Upper lobe of right lung (tissue), 1 donor: Measurements from ENCODE around the gene LARGE1. TPM values are rescaled to one million over a fixed set of nuclear protein-coding genes. Genes with fewer than 3 reads are reported as not detected.
"Not testable (repeated sequence)": the region's sequence is repeated elsewhere in the genome, so short reads cannot be mapped to it uniquely, and the experiment has no call there.

Experiments used
- ATAC-seq: fragments of 200-7000 bp; cut with Tn5 transposase; one replicate; pipeline ENCODE4 v1.9.1; 2020; ENCODE audit warnings: mild to moderate bottlenecking, moderate library complexity
- DNase-seq: peaks from one replicate; pipeline ENCODE4 v3.0.0-alpha.2; 2020
- H3K27ac ChIP-seq: fragments of 200-600 bp; one replicate; pipeline ENCODE4 v1.8.0; 2022
- H3K27me3 ChIP-seq: fragments of 200-600 bp; one replicate; pipeline ENCODE4 v1.8.0; 2022; ENCODE audit warnings: mild to moderate bottlenecking
- H3K36me3 ChIP-seq: fragments of 200-600 bp; one replicate; pipeline ENCODE4 v1.8.0; 2022
- H3K4me1 ChIP-seq: fragments of 200-600 bp; one replicate; pipeline ENCODE4 v1.8.0; 2022
- H3K4me3 ChIP-seq: fragments of 200-600 bp; one replicate; pipeline ENCODE4 v1.8.0; 2022; ENCODE audit warnings: mild to moderate bottlenecking
- H3K9me3 ChIP-seq: fragments of 200-600 bp; one replicate; pipeline ENCODE4 v1.8.0; 2022
- intact Hi-C: fragments of 100-400 bp; cut with DNase I; formaldehyde crosslinking; loops from one replicate; pipeline ENCODE4 v1.11.0; 2022
- total RNA-seq: library from RNA; stranded (reverse); fragmentation: NEBNext Ultra II Directional; extraction: Animal tissue kit (Norgen Biotek cat#: 25700); gene quantifications from one replicate; pipeline ENCODE4 v1.2.1, GENCODE V29; 2021
- TF ChIP-seq, protein P1 (sequence below): fragments of 200-600 bp; IDR thresholded peaks from one replicate; pipeline ENCODE4 v1.8.0; 2022; ENCODE audit warnings: antibody characterized with exemption
- donor health status: DM: no; HTN: yes; CAD: no; lungs with severe emphysema.

The LARGE1 gene
- total RNA-seq, 1 donor from 2014 or later, result 33.5 TPM

- TF ChIP-seq, protein P1, sequence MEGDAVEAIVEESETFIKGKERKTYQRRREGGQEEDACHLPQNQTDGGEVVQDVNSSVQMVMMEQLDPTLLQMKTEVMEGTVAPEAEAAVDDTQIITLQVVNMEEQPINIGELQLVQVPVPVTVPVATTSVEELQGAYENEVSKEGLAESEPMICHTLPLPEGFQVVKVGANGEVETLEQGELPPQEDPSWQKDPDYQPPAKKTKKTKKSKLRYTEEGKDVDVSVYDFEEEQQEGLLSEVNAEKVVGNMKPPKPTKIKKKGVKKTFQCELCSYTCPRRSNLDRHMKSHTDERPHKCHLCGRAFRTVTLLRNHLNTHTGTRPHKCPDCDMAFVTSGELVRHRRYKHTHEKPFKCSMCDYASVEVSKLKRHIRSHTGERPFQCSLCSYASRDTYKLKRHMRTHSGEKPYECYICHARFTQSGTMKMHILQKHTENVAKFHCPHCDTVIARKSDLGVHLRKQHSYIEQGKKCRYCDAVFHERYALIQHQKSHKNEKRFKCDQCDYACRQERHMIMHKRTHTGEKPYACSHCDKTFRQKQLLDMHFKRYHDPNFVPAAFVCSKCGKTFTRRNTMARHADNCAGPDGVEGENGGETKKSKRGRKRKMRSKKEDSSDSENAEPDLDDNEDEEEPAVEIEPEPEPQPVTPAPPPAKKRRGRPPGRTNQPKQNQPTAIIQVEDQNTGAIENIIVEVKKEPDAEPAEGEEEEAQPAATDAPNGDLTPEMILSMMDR, result no peak
- H3K4me1 ChIP-seq, result no peaks in the 10 kb centered on the region
- H3K27me3 ChIP-seq, result no peaks in the 10 kb centered on the region
- no peak for ATAC-seq
- DNase-seq, result no peak
- no peak overlapping the region for H3K27ac ChIP-seq
- no peaks in the 10 kb centered on the region for H3K36me3 ChIP-seq
- intact Hi-C loops, result no loop called here
- no peaks in the 10 kb centered on the region for H3K9me3 ChIP-seq
- H3K4me3 ChIP-seq, result no peak overlapping the region
These were observed 350.2 kb downstream of the LARGE1 start for GRCh38 chr22:33570110-33570509.

DNA sequence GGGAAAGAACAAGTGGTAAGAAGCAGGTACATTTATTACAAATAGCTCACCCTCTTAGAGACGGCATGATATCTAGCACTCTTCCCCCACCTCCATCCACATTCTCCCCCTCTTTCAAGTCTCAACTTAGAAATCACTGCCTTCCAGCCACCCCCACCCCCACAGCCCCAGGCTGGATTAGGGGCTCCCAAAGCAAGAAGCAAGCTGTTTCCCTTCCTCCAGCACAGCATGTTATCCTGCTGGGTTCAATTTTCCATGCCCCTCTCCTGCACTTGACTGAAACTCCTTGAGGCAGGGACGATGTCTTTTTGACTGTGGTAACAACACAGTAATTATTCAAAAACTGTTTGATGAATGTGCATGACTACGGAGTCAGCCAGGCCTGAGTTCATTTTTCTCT lies 350.7 kb downstream of the LARGE1 start:
- H3K4me1 ChIP-seq, result no peaks in the 10 kb centered on the region
- H3K9me3 ChIP-seq, result no peaks in the 10 kb centered on the region
- DNase-seq, result no peak
- H3K4me3 ChIP-seq, result no peak overlapping the region
- H3K27ac ChIP-seq, result no peak overlapping the region
- intact Hi-C loops, result no loop called here
- H3K36me3 ChIP-seq, result no peaks in the 10 kb centered on the region
- no peaks in the 10 kb centered on the region for H3K27me3 ChIP-seq
- no peak for ATAC-seq
- TF ChIP-seq, protein P1, result no peak

- TF ChIP-seq, protein P1, result no peak
- Histone ChIP-seq H3K4me1 (no peaks in the 10 kb centered on the region), H3K27ac (no peak overlapping the region), H3K4me3 (no peak overlapping the region), H3K36me3 (no peaks in the 10 kb centered on the region), H3K27me3 (no peaks in the 10 kb centered on the region), H3K9me3 (no peaks in the 10 kb centered on the region)
- ATAC-seq (no peak), DNase-seq (no peak)
- intact Hi-C loops, result no loop called here
These were observed 351.3 kb downstream of the LARGE1 start for GRCh38 chr22:33569018-33569417.

DNA sequence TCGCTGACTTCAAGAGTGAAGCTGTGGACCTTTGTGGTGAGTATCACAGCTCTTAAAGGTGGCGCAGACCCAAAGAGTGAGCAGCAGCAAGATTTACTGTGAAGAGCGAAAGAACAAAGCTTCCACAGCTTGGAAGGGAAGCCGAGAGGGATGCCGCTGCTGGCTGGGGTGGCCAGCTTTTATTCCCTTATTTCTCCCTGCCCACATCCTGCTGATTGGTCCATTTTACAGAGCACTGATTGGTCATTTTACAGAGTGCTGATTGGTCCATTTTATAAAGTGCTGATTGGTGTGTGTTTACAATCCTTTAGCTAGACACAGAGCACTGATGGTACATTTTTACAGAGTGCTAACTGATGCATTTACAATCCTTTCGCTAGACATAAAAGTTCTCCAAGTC lies 353.8 kb downstream of the LARGE1 start:
- H3K36me3 ChIP-seq, H3K27ac ChIP-seq, H3K27me3 ChIP-seq, intact Hi-C loops, ATAC-seq, H3K4me1 ChIP-seq, H3K4me3 ChIP-seq, DNase-seq, H3K9me3 ChIP-seq: not testable (repeated sequence)

DNA sequence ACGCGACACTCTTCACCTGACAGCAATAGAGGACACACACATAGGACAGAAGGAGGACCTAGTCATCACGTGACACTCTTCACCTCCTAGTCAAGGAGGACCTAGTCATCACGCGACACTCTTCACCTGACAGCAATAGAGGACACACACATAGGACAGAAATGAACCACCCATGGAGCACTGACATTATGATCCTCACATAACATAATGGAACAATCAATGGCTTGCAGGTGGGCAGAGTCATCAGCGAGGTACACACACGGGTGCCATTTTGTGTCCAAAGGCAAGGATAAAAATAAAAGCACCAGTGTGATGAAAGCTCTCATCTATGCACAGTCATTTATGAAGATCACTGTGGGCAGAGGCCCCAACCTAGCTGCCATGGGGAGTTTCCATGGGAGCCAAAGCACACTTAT lies 354.7 kb downstream of the LARGE1 start:
- no peak for DNase-seq
- no peaks in the 10 kb centered on the region for H3K36me3 ChIP-seq
- ATAC-seq, result no peak
- H3K4me1 ChIP-seq, result no peaks in the 10 kb centered on the region
- no peaks in the 10 kb centered on the region for H3K9me3 ChIP-seq
- H3K27me3 ChIP-seq, result no peaks in the 10 kb centered on the region
- H3K4me3 ChIP-seq, result no peak overlapping the region
- H3K27ac ChIP-seq, result no peak overlapping the region
- intact Hi-C loops, result no loop called here
- TF ChIP-seq, protein P1, result no peak

DNA sequence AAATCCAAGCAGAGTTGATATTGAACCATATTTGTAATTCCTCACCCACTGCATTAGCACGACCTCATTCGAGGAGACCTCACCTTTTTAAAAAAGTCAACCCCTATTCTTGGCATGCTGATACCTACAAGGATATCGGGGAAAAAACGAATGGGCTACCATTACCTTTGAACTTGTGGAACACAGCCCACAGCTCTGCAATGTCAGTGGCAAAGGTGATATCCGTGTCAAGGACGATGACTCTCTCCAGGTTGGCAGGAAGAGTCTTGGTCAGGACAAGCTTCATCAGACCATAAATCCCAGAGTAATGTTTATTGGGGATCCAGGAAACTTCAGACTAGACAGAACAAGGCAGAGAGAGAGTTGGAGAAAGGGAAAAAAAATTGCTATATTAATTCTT lies 355.6 kb downstream of the LARGE1 start:
- H3K4me1 ChIP-seq, result no peaks in the 10 kb centered on the region
- ATAC-seq (no peak), DNase-seq (no peak)
- no peaks in the 10 kb centered on the region for H3K9me3 ChIP-seq
- no peak overlapping the region for H3K27ac ChIP-seq
- TF ChIP-seq, protein P1, result no peak
- H3K4me3 ChIP-seq, result no peak overlapping the region
- no peaks in the 10 kb centered on the region for H3K27me3 ChIP-seq
- intact Hi-C loops, result no loop called here
- no peaks in the 10 kb centered on the region for H3K36me3 ChIP-seq
